CD4-positive, alpha-beta T cell treated with Interleukin-17A for 4 hours (primary cell): ENCODE results near the gene SELENOO.
A peak's percentile ranks its signal among the peaks of the same experiment; 100 is the strongest.
"Not testable (repeated sequence)": the region's sequence is repeated elsewhere in the genome, so short reads cannot be mapped to it uniquely, and the experiment has no call there.

ENCODE experiments used
- DNase-seq: peaks from one replicate; pipeline ENCODE4 v3.0.0-alpha.2; 2020; ENCODE audit warnings: mixed read lengths

Gene SELENOO

GRCh38 chr22:50201191-50202129 lies 649 bp downstream of the SELENOO start:
- DNase-seq, result no peak

- no peak for DNase-seq
Observed at GRCh38 chr22:50202130-50202666, 1.4 kb downstream of the SELENOO start.

- no peak for DNase-seq
Observed at GRCh38 chr22:50203288-50203687, 2.5 kb downstream of the SELENOO start.

GRCh38 chr22:50204571-50204970 lies 3.8 kb downstream of the SELENOO start:
- no peak for DNase-seq

- not testable (repeated sequence) for DNase-seq
Observed at GRCh38 chr22:50204998-50205397, 4.2 kb downstream of the SELENOO start.

GRCh38 chr22:50205781-50206569 lies 5.2 kb downstream of the SELENOO start:
- DNase-seq, result no peak

- no peak for DNase-seq
Observed at GRCh38 chr22:50206599-50206998, 5.8 kb downstream of the SELENOO start.

- no peak for DNase-seq
Observed at GRCh38 chr22:50207383-50208140, 6.8 kb downstream of the SELENOO start.

GRCh38 chr22:50208430-50208938 lies 7.7 kb downstream of the SELENOO start:
- peak; percentile 6 for DNase-seq

GRCh38 chr22:50208939-50209892 lies 8.4 kb downstream of the SELENOO start:
- no peak for DNase-seq

- DNase-seq, result peak; percentile 83
Observed at GRCh38 chr22:50209893-50210292, 9.1 kb downstream of the SELENOO start.

GRCh38 chr22:50210378-50211139 lies 9.7 kb downstream of the SELENOO start:
- DNase-seq, result peak; percentile 2

GRCh38 chr22:50211147-50211546 lies 10.3 kb downstream of the SELENOO start:
- no peak for DNase-seq

- no peak for DNase-seq
Observed at GRCh38 chr22:50213263-50213662, 12.5 kb downstream of the SELENOO start.

GRCh38 chr22:50215297-50216054 lies 14.7 kb downstream of the SELENOO start:
- DNase-seq, result no peak

- no peak for DNase-seq
Observed at GRCh38 chr22:50216055-50216683, 15.4 kb downstream of the SELENOO start.

- DNase-seq, result no peak
Observed at GRCh38 chr22:50216684-50217520, 16.1 kb downstream of the SELENOO start.

GRCh38 chr22:50217543-50218152 lies 16.8 kb downstream of the SELENOO start:
- DNase-seq, result no peak
